PFSK-1 (cell line): ENCODE data around the gene SEL1L2.

ENCODE experiments used
- SIN3A ChIP-seq: IDR thresholded peaks from 2 replicates; pipeline ENCODE4 v1.6.1; 2012; ENCODE audit warnings: mild to moderate bottlenecking, low read length, moderate library complexity, borderline replicate concordance; ENCODE audit not compliant: insufficient read depth
- TF ChIP-seq, protein P1 (sequence below), 2 experiments: IDR thresholded peaks; 2 replicates each; pipeline versions ENCODE4 v1.6.1 to v1.8.0; 2011 to 2012; ENCODE audit warnings: low read depth in 2 of 2, low read length in 2 of 2, control low read depth in 1 of 2, inconsistent platforms in 1 of 2, mild to moderate bottlenecking in 1 of 2, moderate library complexity in 1 of 2; ENCODE audit not compliant: insufficient read depth in 1 of 2

DNA sequence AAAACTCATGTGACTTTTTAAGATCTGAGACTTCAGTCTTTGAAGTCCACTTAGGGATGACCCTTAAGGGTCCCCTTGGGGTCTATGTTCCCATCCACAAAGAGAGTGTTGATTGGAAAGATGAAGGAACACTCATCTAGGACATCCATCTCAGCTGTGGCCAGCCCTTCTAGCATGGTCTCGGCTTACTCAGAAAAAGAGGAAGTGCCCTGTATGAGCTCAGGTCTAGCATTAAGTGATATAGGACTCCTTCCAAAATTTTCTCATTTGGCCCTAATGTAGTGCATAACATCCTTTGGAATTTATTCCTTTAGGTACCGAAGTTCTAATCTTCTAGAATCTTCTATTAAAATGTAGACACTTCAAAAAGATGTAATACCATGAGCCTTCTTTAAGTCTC is 128.2 kb downstream of the SEL1L2 start:
- TF ChIP-seq SIN3A = no peak
- TF ChIP-seq, protein P1, sequence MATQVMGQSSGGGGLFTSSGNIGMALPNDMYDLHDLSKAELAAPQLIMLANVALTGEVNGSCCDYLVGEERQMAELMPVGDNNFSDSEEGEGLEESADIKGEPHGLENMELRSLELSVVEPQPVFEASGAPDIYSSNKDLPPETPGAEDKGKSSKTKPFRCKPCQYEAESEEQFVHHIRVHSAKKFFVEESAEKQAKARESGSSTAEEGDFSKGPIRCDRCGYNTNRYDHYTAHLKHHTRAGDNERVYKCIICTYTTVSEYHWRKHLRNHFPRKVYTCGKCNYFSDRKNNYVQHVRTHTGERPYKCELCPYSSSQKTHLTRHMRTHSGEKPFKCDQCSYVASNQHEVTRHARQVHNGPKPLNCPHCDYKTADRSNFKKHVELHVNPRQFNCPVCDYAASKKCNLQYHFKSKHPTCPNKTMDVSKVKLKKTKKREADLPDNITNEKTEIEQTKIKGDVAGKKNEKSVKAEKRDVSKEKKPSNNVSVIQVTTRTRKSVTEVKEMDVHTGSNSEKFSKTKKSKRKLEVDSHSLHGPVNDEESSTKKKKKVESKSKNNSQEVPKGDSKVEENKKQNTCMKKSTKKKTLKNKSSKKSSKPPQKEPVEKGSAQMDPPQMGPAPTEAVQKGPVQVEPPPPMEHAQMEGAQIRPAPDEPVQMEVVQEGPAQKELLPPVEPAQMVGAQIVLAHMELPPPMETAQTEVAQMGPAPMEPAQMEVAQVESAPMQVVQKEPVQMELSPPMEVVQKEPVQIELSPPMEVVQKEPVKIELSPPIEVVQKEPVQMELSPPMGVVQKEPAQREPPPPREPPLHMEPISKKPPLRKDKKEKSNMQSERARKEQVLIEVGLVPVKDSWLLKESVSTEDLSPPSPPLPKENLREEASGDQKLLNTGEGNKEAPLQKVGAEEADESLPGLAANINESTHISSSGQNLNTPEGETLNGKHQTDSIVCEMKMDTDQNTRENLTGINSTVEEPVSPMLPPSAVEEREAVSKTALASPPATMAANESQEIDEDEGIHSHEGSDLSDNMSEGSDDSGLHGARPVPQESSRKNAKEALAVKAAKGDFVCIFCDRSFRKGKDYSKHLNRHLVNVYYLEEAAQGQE (IDR thresholded peaks at IDR 0.05; ENCODE audit: insufficient read depth in 1 of 2, low read depth in 2 of 2, low read length in 2 of 2) = no peak
